Fibroblast of lung (primary cell): ENCODE measurements around the gene MEGF9. TPM values are rescaled to one million over a fixed set of nuclear protein-coding genes. Genes with fewer than 3 reads are reported as not detected.

Experiments
- DNase-seq, 2 donors: peaks; one replicate each; pipeline versions ENCODE4 v3.0.0 to v3.0.0-alpha.2; 2010; ENCODE audit warnings: low read depth in 2 of 2
- H2AFZ ChIP-seq: 2 replicates; pipeline ENCODE4 v1.5.1; 2012; ENCODE audit warnings: low read length, control low read depth, inconsistent platforms
- H3K27ac ChIP-seq: 2 replicates; pipeline ENCODE4 v1.5.1; 2011; ENCODE audit warnings: low read length, control low read depth; ENCODE audit not compliant: insufficient read depth
- H3K27me3 ChIP-seq: 2 replicates; pipeline ENCODE4 v1.5.1; 2011; ENCODE audit warnings: mild to moderate bottlenecking, low read length; ENCODE audit not compliant: control insufficient read depth, insufficient read depth
- H3K36me3 ChIP-seq: 2 replicates; pipeline ENCODE4 v1.5.1; 2011; ENCODE audit warnings: low read length; ENCODE audit not compliant: control insufficient read depth, insufficient read depth
- H3K4me1 ChIP-seq: 2 replicates; pipeline ENCODE4 v1.5.1; 2011; ENCODE audit warnings: low read length; ENCODE audit not compliant: control insufficient read depth, insufficient read depth; ENCODE audit errors: extremely low read depth
- H3K4me2 ChIP-seq: 2 replicates; pipeline ENCODE4 v1.5.1; 2011; ENCODE audit warnings: low read length, control low read depth; ENCODE audit not compliant: insufficient read depth; ENCODE audit errors: extremely low read depth
- H3K4me3 ChIP-seq, 4 experiments: fragments of 200-600 bp in 1 of 4; sonication (generic) in 1 of 4; replicated peaks in 1 of 4; 2 replicates each; pipeline ENCODE4 v1.5.1; 2011 to 2016; ENCODE audit warnings: low read length in 4 of 4, low read depth in 3 of 4, mild to moderate bottlenecking in 3 of 4, control low read depth in 2 of 4, inconsistent platforms in 1 of 4, mixed read lengths in 1 of 4; ENCODE audit not compliant: insufficient read depth in 1 of 4; ENCODE audit errors: control extremely low read depth in 1 of 4
- H3K79me2 ChIP-seq: 2 replicates; pipeline ENCODE4 v1.5.1; 2012; ENCODE audit warnings: mild to moderate bottlenecking, low read length, inconsistent platforms; ENCODE audit not compliant: control insufficient read depth, insufficient read depth
- H3K9ac ChIP-seq: 2 replicates; pipeline ENCODE4 v1.5.1; 2011; ENCODE audit warnings: mild to moderate bottlenecking, low read length, control low read depth; ENCODE audit not compliant: insufficient read depth
- H3K9me3 ChIP-seq: 2 replicates; pipeline ENCODE4 v1.5.1; 2012; ENCODE audit warnings: low read depth, low read length; ENCODE audit not compliant: control insufficient read depth, insufficient read depth
- H4K20me1 ChIP-seq: 2 replicates; pipeline ENCODE4 v1.5.1; 2011; ENCODE audit warnings: low read length; ENCODE audit not compliant: control insufficient read depth, insufficient read depth; ENCODE audit errors: extremely low read depth
- CTCF ChIP-seq, 2 donors: IDR thresholded peaks in 1 of 2; conservative IDR thresholded peaks in 1 of 2; 1 replicate in 1 of 2; 2 replicates in 1 of 2; pipeline ENCODE4 v1.5.1; 2011 to 2012; ENCODE audit warnings: low read length in 2 of 2, control low read depth in 1 of 2, inconsistent platforms in 1 of 2, low read depth in 1 of 2, mild to moderate bottlenecking in 1 of 2
- EZH2 ChIP-seq: IDR thresholded peaks from 2 replicates; pipeline ENCODE4 v1.5.1; 2012; ENCODE audit warnings: low read length, control low read depth, mild to moderate bottlenecking; ENCODE audit errors: missing control alignments
- polyA plus RNA-seq, 2 donors: library from polyadenylated mRNA; depleted of rRNA in 1 of 2; stranded (reverse) in 1 of 2; unstranded in 1 of 2; fragments of >200 nt; gene quantifications; 2 replicates each; pipeline ENCODE4 v1.2.1, GENCODE V29; 2011 to 2012; ENCODE audit warnings: missing spikeins in 1 of 2
- total RNA-seq: library from RNA; depleted of rRNA; stranded (reverse); fragments of >200 nt; gene quantifications from 2 replicates; pipeline ENCODE4 v1.2.1, GENCODE V29; 2014

The MEGF9 gene
- total and polyA plus RNA-seq, 2 donors (not counting 1 experiment from before 2014, with no cell fraction given), result 15.8 to 24.9 TPM

GRCh38 chr9:120593955-120594277 is 120.4 kb downstream of the MEGF9 start:
- no peak overlapping the region for H3K4me2 ChIP-seq
- TF ChIP-seq EZH2 (no peak), CTCF (conservative IDR thresholded peaks at IDR 0.05 in 1 of 2, IDR thresholded peaks at IDR 0.05 in 1 of 2; ENCODE audit: low read depth in 1 of 2, low read length in 2 of 2) (no peak)
- H3K27ac ChIP-seq, result no peak overlapping the region
- H4K20me1 ChIP-seq, result no peaks in the 10 kb centered on the region
- DNase-seq, result no peak
- H2AFZ ChIP-seq, result no peak overlapping the region
- no peak overlapping the region for H3K9ac ChIP-seq
- no peak overlapping the region for H3K4me3 ChIP-seq
- H3K36me3 ChIP-seq, result no peaks in the 10 kb centered on the region
- H3K9me3 ChIP-seq, result no peaks in the 10 kb centered on the region
- H3K27me3 ChIP-seq, result no peaks in the 10 kb centered on the region
- H3K4me1 ChIP-seq, result no peaks in the 10 kb centered on the region
- no peaks in the 10 kb centered on the region for H3K79me2 ChIP-seq

GRCh38 chr9:120593250-120593954 is 120.9 kb downstream of the MEGF9 start:
- Histone ChIP-seq H3K4me1 (no peaks in the 10 kb centered on the region), H3K27me3 (no peaks in the 10 kb centered on the region), H3K79me2 (no peaks in the 10 kb centered on the region), H2AFZ (no peak overlapping the region), H3K9ac (no peak overlapping the region), H3K36me3 (no peaks in the 10 kb centered on the region), H3K4me3 (no peak overlapping the region), H3K9me3 (no peaks in the 10 kb centered on the region), H4K20me1 (no peaks in the 10 kb centered on the region), H3K27ac (no peak overlapping the region), H3K4me2 (no peak overlapping the region)
- TF ChIP-seq EZH2 (no peak), CTCF (conservative IDR thresholded peaks at IDR 0.05 in 1 of 2, IDR thresholded peaks at IDR 0.05 in 1 of 2; ENCODE audit: low read depth in 1 of 2, low read length in 2 of 2) (no peak)
- DNase-seq, result no peak

GRCh38 chr9:120592210-120592609 is 122.1 kb downstream of the MEGF9 start:
- no peak overlapping the region for H3K9ac ChIP-seq
- no peak overlapping the region for H3K27ac ChIP-seq
- H3K36me3 ChIP-seq, result no peaks in the 10 kb centered on the region
- H4K20me1 ChIP-seq, result no peaks in the 10 kb centered on the region
- H2AFZ ChIP-seq, result no peak overlapping the region
- no peak for TF ChIP-seq EZH2
- TF ChIP-seq CTCF (conservative IDR thresholded peaks at IDR 0.05 in 1 of 2, IDR thresholded peaks at IDR 0.05 in 1 of 2; ENCODE audit: low read depth in 1 of 2, low read length in 2 of 2), result no peak
- no peaks in the 10 kb centered on the region for H3K27me3 ChIP-seq
- no peak overlapping the region for H3K4me3 ChIP-seq
- no peaks in the 10 kb centered on the region for H3K4me1 ChIP-seq
- H3K4me2 ChIP-seq, result no peak overlapping the region
- DNase-seq, result no peak
- H3K79me2 ChIP-seq, result no peaks in the 10 kb centered on the region
- H3K9me3 ChIP-seq, result no peaks in the 10 kb centered on the region
